IPS-18c (cell line): Measurements from ENCODE around the gene TSPAN15.
"Not testable (repeated sequence)": the region's sequence is repeated elsewhere in the genome, so short reads cannot be mapped to it uniquely, and the experiment has no call there.

ENCODE experiments used
- H3K4me3 ChIP-seq: 2 replicates; pipeline ENCODE4 v1.7.0; 2013; ENCODE audit warnings: low read depth, mild to moderate bottlenecking, low read length, moderate library complexity; ENCODE audit not compliant: insufficient read depth
- H3K9me3 ChIP-seq: one replicate; pipeline ENCODE4 v1.6.1; 2013; ENCODE audit warnings: mild to moderate bottlenecking, low read length, moderate library complexity; ENCODE audit not compliant: control insufficient read depth, insufficient read depth

The TSPAN15 gene

GRCh38 chr10:69488149-69488844 is 37.0 kb downstream of the TSPAN15 start:
- H3K9me3 ChIP-seq, H3K4me3 ChIP-seq: not testable (repeated sequence)

- H3K4me3 ChIP-seq, H3K9me3 ChIP-seq: not testable (repeated sequence)
These were observed 37.6 kb downstream of the TSPAN15 start for GRCh38 chr10:69488856-69489255.

- peaks cover 3% of the 10 kb centered on the region for H3K9me3 ChIP-seq
- H3K4me3 ChIP-seq = no peak overlapping the region
These were observed 38.3 kb downstream of the TSPAN15 start for GRCh38 chr10:69489506-69490090.

- H3K9me3 ChIP-seq = peaks cover 3% of the 10 kb centered on the region
These were observed 39.6 kb downstream of the TSPAN15 start for GRCh38 chr10:69490876-69491275.

GRCh38 chr10:69491611-69492010 is 40.3 kb downstream of the TSPAN15 start:
- H3K9me3 ChIP-seq = peaks cover 3% of the 10 kb centered on the region
- H3K4me3 ChIP-seq = no peak overlapping the region

More at GRCh38 chr10:69490876-69491275, 39.6 kb downstream of the TSPAN15 start:
- no peak overlapping the region for H3K4me3 ChIP-seq

- peaks cover 3% of the 10 kb centered on the region for H3K9me3 ChIP-seq
- no peak overlapping the region for H3K4me3 ChIP-seq
These were observed 41.0 kb downstream of the TSPAN15 start for GRCh38 chr10:69492091-69492745.

GRCh38 chr10:69492746-69493462 is 41.6 kb downstream of the TSPAN15 start:
- peaks cover under 1% of the 10 kb centered on the region for H3K9me3 ChIP-seq
- H3K4me3 ChIP-seq = no peak overlapping the region

GRCh38 chr10:69494626-69495558 is 43.6 kb downstream of the TSPAN15 start:
- H3K4me3 ChIP-seq = no peak overlapping the region
- no peaks in the 10 kb centered on the region for H3K9me3 ChIP-seq

- no peak overlapping the region for H3K4me3 ChIP-seq
- no peaks in the 10 kb centered on the region for H3K9me3 ChIP-seq
These were observed 44.4 kb downstream of the TSPAN15 start for GRCh38 chr10:69495666-69496065.

- Histone ChIP-seq H3K4me3 (no peak overlapping the region), H3K9me3 (no peaks in the 10 kb centered on the region)
These were observed 45.3 kb downstream of the TSPAN15 start for GRCh38 chr10:69496352-69497230.

GRCh38 chr10:69497231-69497561 is 45.9 kb downstream of the TSPAN15 start:
- Histone ChIP-seq H3K9me3 (no peaks in the 10 kb centered on the region), H3K4me3 (no peak overlapping the region)

GRCh38 chr10:69497611-69498390 is 46.5 kb downstream of the TSPAN15 start:
- Histone ChIP-seq H3K4me3 (no peak overlapping the region; the same call in 1 of the 2 replicates), H3K9me3 (no peaks in the 10 kb centered on the region)

- H3K4me3 ChIP-seq = no peak overlapping the region
- H3K9me3 ChIP-seq = no peaks in the 10 kb centered on the region
These were observed 47.6 kb downstream of the TSPAN15 start for GRCh38 chr10:69498711-69499471.

- no peak overlapping the region for H3K4me3 ChIP-seq
- no peaks in the 10 kb centered on the region for H3K9me3 ChIP-seq
These were observed 48.7 kb downstream of the TSPAN15 start for GRCh38 chr10:69499726-69500689.
